ENCODE results near the gene SULF2. TPM values are rescaled to one million over a fixed set of nuclear protein-coding genes. Genes with fewer than 3 reads are reported as not detected.

The SULF2 gene
- total and polyA plus RNA-seq, 3 donors from 2014 or later = 61.5 to 117 (median 95.6) TPM

- 82 to 93% methylated on average over 5 to 10 of the region's 10 CpGs for WGBS, 2 donors
- no peak for DNase-seq
- Histone ChIP-seq H3K36me3 (ENCODE audit: low read depth, missing control alignments) (no peaks in the 10 kb centered on the region), H3K9me3 (no peaks in the 10 kb centered on the region), H3K4me3 (no peak overlapping the region), H3K27ac (no peak overlapping the region), H3K4me1 (peaks cover 21% of the 10 kb centered on the region), H3K27me3 (no peaks in the 10 kb centered on the region)
- TF ChIP-seq CTCF (IDR thresholded peaks at IDR 0.05) (no peak), POLR2A (IDR thresholded peaks at IDR 0.05) (no peak)
- intact Hi-C loops (cut with DNase I; ENCODE audit: low total_unique reads) = no loop called here
Observed at GRCh38 chr20:47780720-47781389, 4.4 kb downstream of the SULF2 start.

- no peak for TF ChIP-seq POLR2A (IDR thresholded peaks at IDR 0.05)
- no peak for TF ChIP-seq CTCF (IDR thresholded peaks at IDR 0.05)
- Histone ChIP-seq H3K9me3 (no peaks in the 10 kb centered on the region), H3K36me3 (ENCODE audit: low read depth, missing control alignments) (no peaks in the 10 kb centered on the region), H3K4me3 (no peak overlapping the region), H3K4me1 (peaks cover 22% of the 10 kb centered on the region), H3K27me3 (no peaks in the 10 kb centered on the region), H3K27ac (no peak overlapping the region)
- intact Hi-C loops (cut with DNase I; ENCODE audit: low total_unique reads) = no loop called here
- 66 to 73% methylated on average over 17 of the region's 17 CpGs for WGBS, 2 donors
- DNase-seq = no peak
Observed at GRCh38 chr20:47778398-47779354, 6.6 kb downstream of the SULF2 start.

- intact Hi-C loops (cut with DNase I; ENCODE audit: low total_unique reads) = no loop called here
- DNase-seq = no peak
- Histone ChIP-seq H3K4me3 (no peak overlapping the region), H3K9me3 (no peaks in the 10 kb centered on the region), H3K27ac (no peak overlapping the region), H3K36me3 (ENCODE audit: low read depth, missing control alignments) (no peaks in the 10 kb centered on the region), H3K4me1 (peaks cover 25% of the 10 kb centered on the region), H3K27me3 (no peaks in the 10 kb centered on the region)
- no peak for TF ChIP-seq CTCF (IDR thresholded peaks at IDR 0.05)
- TF ChIP-seq POLR2A (IDR thresholded peaks at IDR 0.05) = no peak
- WGBS, 2 donors = 88% methylated on average over 4 of the region's 4 CpGs
Observed at GRCh38 chr20:47777220-47777619, 8.1 kb downstream of the SULF2 start.

GRCh38 chr20:47776639-47777038, 8.6 kb downstream of the SULF2 start:
- intact Hi-C loops (cut with DNase I; ENCODE audit: low total_unique reads) = no loop called here

More at GRCh38 chr20:47776639-47777038, 8.6 kb downstream of the SULF2 start:
- Histone ChIP-seq H3K27me3 (no peaks in the 10 kb centered on the region), H3K9me3 (no peaks in the 10 kb centered on the region), H3K27ac (no peak overlapping the region), H3K4me3 (no peak overlapping the region), H3K4me1 (peaks cover 25% of the 10 kb centered on the region), H3K36me3 (ENCODE audit: low read depth, missing control alignments) (no peaks in the 10 kb centered on the region)
- TF ChIP-seq CTCF (IDR thresholded peaks at IDR 0.05) = no peak
- no peak for TF ChIP-seq POLR2A (IDR thresholded peaks at IDR 0.05)
- 93 to 94% methylated on average over 4 of the region's 4 CpGs for WGBS, 2 donors
- DNase-seq = no peak

Measured in testis (tissue), 3 donors.